Measurements from ENCODE around the gene COL23A1.

Gene COL23A1

GRCh38 chr5:178434851-178435250 is 155.3 kb downstream of the COL23A1 start:
- no peak for DNase-seq (ENCODE audit: low spot score)

GRCh38 chr5:178434016-178434761 is 156.0 kb downstream of the COL23A1 start:
- no peak for DNase-seq (ENCODE audit: low spot score)

GRCh38 chr5:178433273-178433775 is 156.9 kb downstream of the COL23A1 start:
- DNase-seq (ENCODE audit: low spot score), result no peak

- DNase-seq (ENCODE audit: low spot score), result peak; percentile 5
Observed at GRCh38 chr5:178432421-178433272, 157.5 kb downstream of the COL23A1 start.

- DNase-seq (ENCODE audit: low spot score), result no peak
Observed at GRCh38 chr5:178431782-178432165, 158.4 kb downstream of the COL23A1 start.

- DNase-seq (ENCODE audit: low spot score), result no peak
Observed at GRCh38 chr5:178431063-178431781, 159.0 kb downstream of the COL23A1 start.

GRCh38 chr5:178430186-178431062 is 159.8 kb downstream of the COL23A1 start:
- DNase-seq (ENCODE audit: low spot score), result no peak

- no peak for DNase-seq (ENCODE audit: low spot score)
Observed at GRCh38 chr5:178429491-178430185, 160.6 kb downstream of the COL23A1 start.

- no peak for DNase-seq (ENCODE audit: low spot score)
Observed at GRCh38 chr5:178429156-178429468, 161.1 kb downstream of the COL23A1 start.

- no peak for DNase-seq (ENCODE audit: low spot score)
Observed at GRCh38 chr5:178428341-178429155, 161.6 kb downstream of the COL23A1 start.

- DNase-seq (ENCODE audit: low spot score), result no peak
Observed at GRCh38 chr5:178427576-178428197, 162.5 kb downstream of the COL23A1 start.

GRCh38 chr5:178426326-178427130 is 163.7 kb downstream of the COL23A1 start:
- DNase-seq (ENCODE audit: low spot score), result no peak

GRCh38 chr5:178425621-178426068 is 164.5 kb downstream of the COL23A1 start:
- no peak for DNase-seq (ENCODE audit: low spot score)

- DNase-seq (ENCODE audit: low spot score), result no peak
Observed at GRCh38 chr5:178424810-178425177, 165.4 kb downstream of the COL23A1 start.

- DNase-seq (ENCODE audit: low spot score), result no peak
Observed at GRCh38 chr5:178423901-178424809, 166.0 kb downstream of the COL23A1 start.

- no peak for DNase-seq (ENCODE audit: low spot score)
Observed at GRCh38 chr5:178423431-178423830, 166.8 kb downstream of the COL23A1 start.

- DNase-seq (ENCODE audit: low spot score), result no peak
Observed at GRCh38 chr5:178422400-178422775, 167.8 kb downstream of the COL23A1 start.
